Superior temporal gyrus (tissue), 1 donor: ENCODE measurements around the gene GOLGA8J.
A peak's percentile ranks its signal among the peaks of the same experiment; 100 is the strongest.
"Not testable (repeated sequence)": the region's sequence is repeated elsewhere in the genome, so short reads cannot be mapped to it uniquely, and the experiment has no call there.

ENCODE experiments used
- DNase-seq: peaks from one replicate; pipeline ENCODE4 v3.0.0-alpha.2; 2016; ENCODE audit errors: extremely low spot score

Gene GOLGA8J

GRCh38 chr15:30082655-30083054 is at the start of gene GOLGA8J:
GOLGA8J (plus strand) TSS chr15:30082955; CDS start chr15:30083053, 98 bp downstream.
- DNase-seq = not testable (repeated sequence)

GRCh38 chr15:30033211-30033610 is 49.5 kb upstream of the GOLGA8J start:
- peak; percentile 57 for DNase-seq

GRCh38 chr15:30033763-30034162 is 49.0 kb upstream of the GOLGA8J start:
- DNase-seq = peak; percentile 67

GRCh38 chr15:30036036-30036703 is 46.6 kb upstream of the GOLGA8J start:
- peak; percentile 80 for DNase-seq

- peak; percentile 55 for DNase-seq
Measured at GRCh38 chr15:30038667-30039523, 43.9 kb upstream of the GOLGA8J start.

- peak; percentile 76 for DNase-seq
Measured at GRCh38 chr15:30041868-30042267, 40.9 kb upstream of the GOLGA8J start.

GRCh38 chr15:30042556-30042955 is 40.2 kb upstream of the GOLGA8J start:
- DNase-seq = peak; percentile 84

- DNase-seq = peak; percentile 93
Measured at GRCh38 chr15:30043211-30043655, 39.5 kb upstream of the GOLGA8J start.

- no peak for DNase-seq
Measured at GRCh38 chr15:30044377-30044776, 38.4 kb upstream of the GOLGA8J start.

- DNase-seq = not testable (repeated sequence)
Measured at GRCh38 chr15:30044826-30045225, 37.9 kb upstream of the GOLGA8J start.

- not testable (repeated sequence) for DNase-seq
Measured at GRCh38 chr15:30045248-30046041, 37.3 kb upstream of the GOLGA8J start.

GRCh38 chr15:30046430-30046829 is 36.3 kb upstream of the GOLGA8J start:
- DNase-seq = no peak

GRCh38 chr15:30055604-30056003 is 27.2 kb upstream of the GOLGA8J start:
- DNase-seq = no peak

GRCh38 chr15:30056166-30056565 is 26.6 kb upstream of the GOLGA8J start:
- DNase-seq = no peak

GRCh38 chr15:30059771-30060170 is 23.0 kb upstream of the GOLGA8J start:
- DNase-seq = no peak

- DNase-seq = no peak
Measured at GRCh38 chr15:30062881-30063280, 19.9 kb upstream of the GOLGA8J start.

GRCh38 chr15:30063835-30064546 is 18.8 kb upstream of the GOLGA8J start:
- peak; percentile 56 for DNase-seq

GRCh38 chr15:30065025-30065801 is 17.5 kb upstream of the GOLGA8J start:
- peak; percentile 75 for DNase-seq

GRCh38 chr15:30068326-30068725 is 14.4 kb upstream of the GOLGA8J start:
- DNase-seq = no peak

GRCh38 chr15:30072630-30073029 is 10.1 kb upstream of the GOLGA8J start:
- no peak for DNase-seq

GRCh38 chr15:30073915-30074314 is 8.8 kb upstream of the GOLGA8J start:
- DNase-seq = no peak
